Placental pericyte (primary cell): ENCODE data around the gene DEFB112. TPM values are rescaled to one million over a fixed set of nuclear protein-coding genes. Genes with fewer than 3 reads are reported as not detected.

ENCODE experiments used
- total RNA-seq: library from RNA; depleted of rRNA; stranded (reverse); fragments of >200 nt; gene quantifications from 2 replicates; pipeline ENCODE4 v1.2.3, GENCODE V29; 2012

The DEFB112 gene
- total RNA-seq: not detected in 2 replicates

GRCh38 chr6:50049829-50050228, at the start of gene DEFB112:
DEFB112 (minus strand) TSS chr6:50049929; CDS start chr6:50049869, 60 bp downstream.

GRCh38 chr6:50021894-50022293, 27.8 kb downstream of the DEFB112 start, which contains the start of gene DEFB110:
DEFB110 (minus strand) TSS chr6:50021994; CDS start chr6:50021935, 59 bp downstream.

Other genes starting within 250 kb of the DEFB112 start
- not detected in 2 replicates for gene CRISP1, start 183.4 kb downstream of the DEFB112 start, total RNA-seq
- gene DEFB114, start 85.8 kb downstream of the DEFB112 start, total RNA-seq: not detected in 2 replicates
- not detected in 2 replicates for gene DEFB113, start 80.3 kb downstream of the DEFB112 start, total RNA-seq
- gene DEFB110, start 27.9 kb downstream of the DEFB112 start, total RNA-seq: not detected in 2 replicates